Tibial nerve (tissue), 4 donors: Measurements from ENCODE around the gene MYH11.

Experiments
- CTCF ChIP-seq, 5 experiments: fragments of 200-600 bp in 3 of 5; fragments of 450-650 bp in 2 of 5; sonication (generic) in 3 of 5; IDR thresholded peaks; one replicate each; pipeline ENCODE4 v1.5.1; 2016 to 2019; ENCODE audit warnings: antibody characterized with exemption in 5 of 5, mild to moderate bottlenecking in 3 of 5, moderate library complexity in 2 of 5
- EP300 ChIP-seq, 2 donors: sonication (generic); formaldehyde crosslinking; IDR thresholded peaks; one replicate each; pipeline ENCODE4 v1.6.1; 2017; ENCODE audit warnings: antibody characterized with exemption in 2 of 2, mild to moderate bottlenecking in 1 of 2
- POLR2A ChIP-seq, 2 donors: fragments of 450-650 bp; IDR thresholded peaks; one replicate each; pipeline ENCODE4 v1.6.1; 2017; ENCODE audit warnings: antibody characterized with exemption in 2 of 2, mild to moderate bottlenecking in 2 of 2, moderate library complexity in 2 of 2

GRCh38 chr16:15829460-15829859 lies 27.4 kb downstream of the MYH11 start:
- TF ChIP-seq CTCF (IDR thresholded peaks at IDR 0.05) (no peak), POLR2A (IDR thresholded peaks at IDR 0.05) (no peak), EP300 (IDR thresholded peaks at IDR 0.05) (peak in 1 of 2 donors; percentile 50)
